Ovary (tissue), 9 donors: ENCODE data around the gene HES5. TPM values are rescaled to one million over a fixed set of nuclear protein-coding genes. Genes with fewer than 3 reads are reported as not detected.
A peak's percentile ranks its signal among the peaks of the same experiment; 100 is the strongest.
"Not testable (repeated sequence)": the region's sequence is repeated elsewhere in the genome, so short reads cannot be mapped to it uniquely, and the experiment has no call there.

Experiments used
- DNase-seq, 5 donors: peaks; one replicate each; pipeline ENCODE4 v3.0.0-alpha.2; 2019 to 2020
- H3K27ac ChIP-seq, 2 donors: fragments of 200-600 bp; one replicate each; pipeline versions ENCODE4 v1.5.1 to v1.8.0; 2019 to 2022
- H3K27me3 ChIP-seq: fragments of 200-600 bp; one replicate; pipeline ENCODE4 v1.8.0; 2022
- H3K36me3 ChIP-seq: fragments of 200-600 bp; sonication (generic); one replicate; pipeline ENCODE4 v1.5.1; 2019
- H3K4me1 ChIP-seq: one replicate; pipeline ENCODE4 v1.8.1; 2013; ENCODE audit warnings: mild to moderate bottlenecking, moderate library complexity; ENCODE audit not compliant: insufficient read depth
- H3K4me3 ChIP-seq: fragments of 200-600 bp; sonication (generic); one replicate; pipeline ENCODE4 v1.5.1; 2017
- H3K9me3 ChIP-seq, 2 donors: fragments of 200-600 bp in 1 of 2; sonication (generic) in 1 of 2; one replicate each; pipeline versions ENCODE4 v1.5.1 to v1.8.1; 2013 to 2019; ENCODE audit warnings: mild to moderate bottlenecking in 1 of 2, moderate library complexity in 1 of 2
- EP300 ChIP-seq: sonication (generic); formaldehyde crosslinking; IDR thresholded peaks from one replicate; pipeline ENCODE4 v1.6.1; 2017; ENCODE audit warnings: antibody characterized with exemption
- POLR2A ChIP-seq: fragments of 450-650 bp; IDR thresholded peaks from one replicate; pipeline ENCODE4 v1.6.1; 2017; ENCODE audit warnings: antibody characterized with exemption, mild to moderate bottlenecking, moderate library complexity
- WGBS, 3 donors: extraction: QIAGEN DNeasy Blood & Tissue Kit in 1 of 3; methylation state at CpG; one replicate each; pipeline versions ENCODE4 v1.1.5 to v1.1.7; 2013 to 2017; 5-methylcytosine and 5-hydroxymethylcytosine counted together
- intact Hi-C, 4 donors: fragments of 100-400 bp; cut with DNase I; formaldehyde crosslinking; loops; one replicate each; pipeline versions ENCODE4 v1.11.0 to v1.15.1; 2022 to 2023
- polyA plus RNA-seq, 2 donors: library from polyadenylated mRNA; stranded (reverse); fragments of 200-250 nt in 1 of 2; fragments of 350-450 nt in 1 of 2; fragmentation: Illumina TruSeq in 1 of 2; extraction: RNeasy Lipid Tissue Mini Kit (QIAGEN cat#74804) in 1 of 2; gene quantifications; one replicate each; pipeline ENCODE4 v1.2.3, GENCODE V29; 2013 to 2014
- total RNA-seq, 7 donors: library from RNA; depleted of rRNA in 2 of 7; stranded (reverse); fragments of >200 nt in 2 of 7; fragmentation: NEBNext Ultra II Directional in 3 of 7; extraction: Animal tissue kit (Norgen Biotek cat#: 25700) in 3 of 7; gene quantifications; one replicate each; pipeline versions ENCODE4 v1.1.0 to v1.2.4, GENCODE V29; 2016 to 2023
- TF ChIP-seq, protein P1 (sequence below), 3 donors: fragments of 450-650 bp in 2 of 3; fragments of 200-600 bp in 1 of 3; IDR thresholded peaks; one replicate each; pipeline versions ENCODE4 v1.5.1 to v1.8.0; 2016 to 2022; ENCODE audit warnings: antibody characterized with exemption in 3 of 3, mild to moderate bottlenecking in 1 of 3
- donor health status: DM: no; HTN: no; CAD: no; lungs with moderate emphysema.
- donor health status: DM: no; HTN: no; CAD: no.
- donor health status: Bipolar disorder and iron deficiency.
- donor health status: DM: yes; HTN: yes; CAD: no.
- donor health status: DM: no; HTN: no; CAD: no.
- donor health status: DM: yes; HTN: yes; CAD: no.

HES5 gene
- total and polyA plus RNA-seq, 9 donors = 0.13 to 0.53 (median 0.31) TPM; not detected in 4

DNA sequence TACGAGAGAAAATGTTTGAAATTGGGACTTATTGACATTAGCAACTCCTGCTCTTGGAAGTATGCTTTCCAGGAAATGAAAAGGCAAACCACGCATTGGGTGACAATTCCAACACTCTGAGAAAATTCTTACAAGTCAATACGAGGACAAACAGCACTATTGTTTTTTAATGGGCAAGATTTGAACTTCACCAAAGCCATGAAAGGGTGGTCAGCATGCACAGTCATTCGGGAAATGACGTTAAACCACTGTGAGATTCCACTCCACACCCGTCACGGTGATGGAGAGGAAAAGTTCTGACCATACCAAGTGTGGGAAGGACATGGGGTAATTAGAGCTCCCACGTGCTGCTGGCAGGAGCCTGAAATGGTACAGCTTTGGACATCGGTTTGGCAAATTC is 44.3 kb upstream of the HES5 start:
- H3K36me3 ChIP-seq = no peaks in the 10 kb centered on the region
- no peaks in the 10 kb centered on the region for H3K27me3 ChIP-seq
- H3K4me3 ChIP-seq = no peak overlapping the region
- no peak for DNase-seq
- H3K27ac ChIP-seq = no peak overlapping the region
- TF ChIP-seq EP300 (no peak), POLR2A (no peak)
- TF ChIP-seq, protein P1, sequence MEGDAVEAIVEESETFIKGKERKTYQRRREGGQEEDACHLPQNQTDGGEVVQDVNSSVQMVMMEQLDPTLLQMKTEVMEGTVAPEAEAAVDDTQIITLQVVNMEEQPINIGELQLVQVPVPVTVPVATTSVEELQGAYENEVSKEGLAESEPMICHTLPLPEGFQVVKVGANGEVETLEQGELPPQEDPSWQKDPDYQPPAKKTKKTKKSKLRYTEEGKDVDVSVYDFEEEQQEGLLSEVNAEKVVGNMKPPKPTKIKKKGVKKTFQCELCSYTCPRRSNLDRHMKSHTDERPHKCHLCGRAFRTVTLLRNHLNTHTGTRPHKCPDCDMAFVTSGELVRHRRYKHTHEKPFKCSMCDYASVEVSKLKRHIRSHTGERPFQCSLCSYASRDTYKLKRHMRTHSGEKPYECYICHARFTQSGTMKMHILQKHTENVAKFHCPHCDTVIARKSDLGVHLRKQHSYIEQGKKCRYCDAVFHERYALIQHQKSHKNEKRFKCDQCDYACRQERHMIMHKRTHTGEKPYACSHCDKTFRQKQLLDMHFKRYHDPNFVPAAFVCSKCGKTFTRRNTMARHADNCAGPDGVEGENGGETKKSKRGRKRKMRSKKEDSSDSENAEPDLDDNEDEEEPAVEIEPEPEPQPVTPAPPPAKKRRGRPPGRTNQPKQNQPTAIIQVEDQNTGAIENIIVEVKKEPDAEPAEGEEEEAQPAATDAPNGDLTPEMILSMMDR (IDR thresholded peaks at IDR 0.05) = no peak
- H3K4me1 ChIP-seq = no peaks in the 10 kb centered on the region
- intact Hi-C loops = no loop called here
- no peaks in the 10 kb centered on the region for H3K9me3 ChIP-seq
- WGBS, 3 donors = 78 to 82% (median 80%) methylated on average over 9 of the region's 9 CpGs

DNA sequence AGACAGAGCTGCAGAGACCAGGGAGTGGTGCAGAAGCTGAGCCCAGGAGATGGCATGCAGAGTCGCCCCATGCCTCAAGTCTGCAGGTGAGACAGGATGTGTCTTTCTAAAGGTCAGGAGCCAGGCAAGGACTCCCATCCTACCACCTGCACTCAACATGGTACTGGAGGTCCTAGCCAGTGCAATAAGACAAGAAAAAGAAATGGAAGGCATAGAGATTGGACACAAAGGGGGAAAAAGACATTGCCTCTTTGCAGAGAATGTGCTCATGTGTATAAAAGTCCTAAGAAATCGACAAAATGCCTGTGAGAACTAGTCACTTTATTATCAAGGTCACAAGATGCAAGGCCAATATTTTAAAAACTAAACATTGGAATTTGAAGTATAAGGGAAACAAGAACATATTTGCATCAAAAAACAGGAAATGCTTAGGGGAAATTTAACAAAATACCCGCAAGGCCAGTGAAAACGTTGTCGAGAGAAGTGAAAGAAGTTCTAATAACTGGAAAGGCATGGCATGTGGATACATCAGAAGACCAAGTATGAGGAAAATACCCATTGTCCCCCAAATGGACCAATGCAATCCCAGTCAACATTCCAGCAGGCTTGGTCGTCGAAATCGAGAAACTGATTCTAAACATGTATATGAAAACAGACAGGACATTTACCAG is 43.3 kb upstream of the HES5 start:
- no peaks in the 10 kb centered on the region for H3K27me3 ChIP-seq
- WGBS, 3 donors = 70 to 80% (median 79%) methylated on average over 8 of the region's 8 CpGs
- DNase-seq = no peak
- H3K4me1 ChIP-seq = no peaks in the 10 kb centered on the region
- intact Hi-C loops = no loop called here
- H3K4me3 ChIP-seq = no peak overlapping the region
- TF ChIP-seq EP300 (no peak), POLR2A (no peak)
- TF ChIP-seq, protein P1 (IDR thresholded peaks at IDR 0.05) = no peak
- no peak overlapping the region for H3K27ac ChIP-seq
- no peaks in the 10 kb centered on the region for H3K36me3 ChIP-seq
- no peaks in the 10 kb centered on the region for H3K9me3 ChIP-seq

DNA sequence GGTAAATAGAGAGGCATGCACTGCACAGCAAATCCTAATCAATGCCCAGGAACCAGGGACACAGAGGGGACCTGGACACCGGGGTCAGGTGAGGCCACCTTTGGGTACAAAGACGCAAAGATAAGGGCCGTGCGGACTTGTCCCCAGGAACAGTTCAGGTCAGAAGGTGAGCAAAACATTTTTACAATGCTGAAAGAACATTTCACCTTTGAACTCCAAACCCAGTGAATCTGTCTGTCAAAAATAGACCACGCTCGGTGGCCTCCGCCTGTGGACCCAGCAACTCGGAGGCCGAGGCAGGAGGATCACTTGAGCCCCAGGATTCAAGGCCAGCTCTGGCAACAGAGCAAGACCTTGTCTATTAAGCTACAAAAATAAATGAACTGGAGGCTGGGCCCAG is 41.3 kb upstream of the HES5 start:
- WGBS, 3 donors = 80 to 86% (median 82%) methylated on average over 9 of the region's 9 CpGs
- Histone ChIP-seq H3K36me3 (no peaks in the 10 kb centered on the region), H3K27ac (no peak overlapping the region), H3K4me3 (no peak overlapping the region), H3K9me3 (no peaks in the 10 kb centered on the region), H3K27me3 (no peaks in the 10 kb centered on the region), H3K4me1 (no peaks in the 10 kb centered on the region)
- intact Hi-C loops = no loop called here
- TF ChIP-seq, protein P1 (IDR thresholded peaks at IDR 0.05) = no peak
- TF ChIP-seq EP300 (no peak), POLR2A (no peak)
- DNase-seq = no peak

DNA sequence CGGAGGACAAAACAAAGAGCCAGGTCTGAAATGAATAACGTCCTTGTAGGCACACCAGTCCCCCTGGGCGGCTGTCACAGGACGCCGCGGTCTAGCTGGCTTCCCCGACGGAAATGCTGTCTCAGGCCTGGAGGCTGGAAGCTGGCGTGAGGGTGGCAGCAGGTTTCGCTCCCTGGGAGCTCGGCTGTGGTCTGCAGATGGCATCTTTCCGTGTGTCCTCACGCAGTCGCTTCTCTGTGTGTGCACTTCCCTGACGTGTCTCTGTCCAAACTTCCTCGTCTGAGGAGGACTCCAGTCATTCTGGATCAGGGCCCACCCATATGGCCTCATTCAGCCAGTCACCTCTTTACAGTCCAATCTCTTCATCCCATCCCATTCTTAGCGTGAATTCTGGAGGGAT is 40.3 kb upstream of the HES5 start:
- H3K27me3 ChIP-seq = no peaks in the 10 kb centered on the region

DNA sequence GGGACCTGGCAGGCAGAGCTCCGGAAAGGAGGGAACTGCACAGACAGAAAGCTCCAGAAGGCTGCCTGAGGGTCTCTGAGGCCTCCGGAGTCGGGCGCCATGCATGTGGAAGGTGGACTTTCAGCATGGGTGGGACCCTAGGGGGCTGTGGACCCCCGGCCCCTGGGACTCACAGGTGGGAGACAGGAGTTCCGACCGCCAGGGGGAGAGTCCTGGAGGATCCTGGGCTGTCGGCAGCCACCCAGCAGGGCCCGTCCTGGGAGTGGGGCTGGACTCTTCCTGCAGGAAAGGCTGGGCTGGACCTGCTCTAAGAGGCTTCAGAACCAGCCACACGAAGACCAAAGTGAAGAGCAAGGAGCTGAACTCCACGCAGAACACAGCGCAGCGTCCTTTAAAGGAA is 39.6 kb upstream of the HES5 start:
- H3K27ac ChIP-seq, H3K9me3 ChIP-seq, H3K4me1 ChIP-seq, intact Hi-C loops, H3K36me3 ChIP-seq, H3K4me3 ChIP-seq, H3K27me3 ChIP-seq: not testable (repeated sequence)
- DNase-seq = peak in 1 of 5 donors; percentile 11
- WGBS, 3 donors = 75 to 77% (median 76%) methylated on average over 13 of the region's 13 CpGs

More for the DNA sequence above, 40.3 kb upstream of the HES5 start:
- no peak overlapping the region for H3K27ac ChIP-seq
- intact Hi-C loops = no loop called here
- no peak overlapping the region for H3K4me3 ChIP-seq
- H3K36me3 ChIP-seq = no peaks in the 10 kb centered on the region
- no peaks in the 10 kb centered on the region for H3K9me3 ChIP-seq
- no peaks in the 10 kb centered on the region for H3K4me1 ChIP-seq
- 80 to 87% (median 83%) methylated on average over 17 of the region's 17 CpGs for WGBS, 3 donors
- no peak for TF ChIP-seq EP300
- TF ChIP-seq, protein P1 (IDR thresholded peaks at IDR 0.05) = no peak
- no peak for TF ChIP-seq POLR2A
- DNase-seq = peak in 1 of 5 donors; percentile 10
